Measurements from ENCODE around the gene DDX60. TPM values are rescaled to one million over a fixed set of nuclear protein-coding genes. Genes with fewer than 3 reads are reported as not detected.
"Not testable (repeated sequence)": the region's sequence is repeated elsewhere in the genome, so short reads cannot be mapped to it uniquely, and the experiment has no call there.

DDX60 gene
- total RNA-seq, 1 donor from 2014 or later = 27.6 TPM

DNA sequence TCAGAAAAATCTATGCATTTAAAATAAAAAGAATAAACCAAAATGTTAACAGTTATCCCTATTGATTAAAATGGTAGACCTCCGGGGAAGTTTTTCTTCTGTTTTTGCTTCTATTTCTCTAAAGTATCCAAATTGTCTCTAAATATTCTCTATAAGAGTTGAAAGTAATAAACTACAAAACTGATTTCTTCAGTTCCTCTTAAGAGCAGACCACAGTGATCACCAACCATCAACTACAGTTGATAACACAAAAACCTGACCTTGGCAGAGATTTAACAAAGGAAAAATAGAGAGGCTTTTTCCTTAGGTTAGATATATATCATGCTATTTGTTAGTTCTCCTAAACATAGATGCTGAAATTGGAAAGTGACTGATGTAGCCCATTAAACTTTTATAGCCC is 27.3 kb downstream of the DDX60 start:
- no peak overlapping the region for H3K27ac ChIP-seq
- no peak for TF ChIP-seq CTCF (IDR thresholded peaks at IDR 0.05)
- no peaks in the 10 kb centered on the region for H3K27me3 ChIP-seq
- H3K4me1 ChIP-seq = no peaks in the 10 kb centered on the region
- ATAC-seq (no peak), DNase-seq (no peak)
- no peak overlapping the region for H3K4me3 ChIP-seq
- H3K36me3 ChIP-seq = peaks cover 41% of the 10 kb centered on the region
- intact Hi-C loops (cut with DNase I) = no loop called here
- H3K9me3 ChIP-seq = no peaks in the 10 kb centered on the region

DNA sequence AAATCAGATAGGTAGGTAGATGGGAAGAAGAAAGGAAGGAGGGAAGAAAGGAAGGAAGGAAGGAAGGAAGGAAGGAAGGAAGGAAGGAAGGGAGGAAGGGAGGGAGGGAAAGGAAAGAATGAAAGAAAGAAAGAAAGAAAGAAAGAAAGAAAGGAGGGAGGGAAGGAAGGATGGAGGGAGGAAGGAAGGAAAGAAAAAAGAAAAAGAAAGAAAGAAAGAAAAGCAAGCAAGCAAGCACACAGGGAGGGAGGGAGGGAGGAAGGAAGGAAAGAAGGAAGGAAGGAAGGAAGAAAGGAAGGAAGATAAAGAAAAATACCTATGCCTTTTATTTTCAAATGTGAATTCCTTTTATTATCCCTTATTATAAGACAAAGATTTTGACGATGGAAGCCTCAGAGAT is 32.7 kb downstream of the DDX60 start:
- H3K27me3 ChIP-seq; DNase-seq; H3K27ac ChIP-seq; H3K4me1 ChIP-seq; ATAC-seq; H3K4me3 ChIP-seq; intact Hi-C loops (cut with DNase I); H3K9me3 ChIP-seq: not testable (repeated sequence)
- peaks cover 53% of the 10 kb centered on the region for H3K36me3 ChIP-seq

- no peak for DNase-seq
- Histone ChIP-seq H3K4me3 (no peak overlapping the region), H3K27me3 (no peaks in the 10 kb centered on the region), H3K4me1 (no peaks in the 10 kb centered on the region), H3K27ac (no peak overlapping the region), H3K9me3 (no peaks in the 10 kb centered on the region), H3K36me3 (peaks cover 81% of the 10 kb centered on the region)
- no peak for ATAC-seq
- TF ChIP-seq CTCF (IDR thresholded peaks at IDR 0.05) = no peak
- intact Hi-C loops (cut with DNase I) = no loop called here
These were observed 39.0 kb downstream of the DDX60 start for GRCh38 chr4:168279556-168279955.

DNA sequence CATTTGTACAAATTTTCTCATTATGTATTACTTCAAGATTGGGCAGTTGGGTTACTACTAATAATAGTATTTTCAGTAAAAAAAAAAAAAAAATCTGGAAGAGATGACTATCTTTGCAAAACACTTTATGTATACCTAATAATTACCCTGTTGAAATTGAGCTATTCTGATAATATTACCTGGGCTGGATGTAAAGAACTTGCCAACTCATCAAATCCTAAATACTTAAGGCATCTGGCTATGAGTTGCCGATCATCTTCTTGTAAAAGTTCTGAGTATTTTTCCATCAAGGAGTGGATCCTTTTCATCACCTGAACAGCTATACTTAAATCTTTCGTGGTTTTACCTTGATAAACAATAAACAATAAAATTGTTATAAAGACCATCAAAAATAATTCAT is 42.7 kb downstream of the DDX60 start:
- ATAC-seq (no peak), DNase-seq (no peak)
- no peak overlapping the region for H3K27ac ChIP-seq
- no peak for TF ChIP-seq CTCF (IDR thresholded peaks at IDR 0.05)
- no peaks in the 10 kb centered on the region for H3K4me1 ChIP-seq
- H3K9me3 ChIP-seq = no peaks in the 10 kb centered on the region
- H3K27me3 ChIP-seq = no peaks in the 10 kb centered on the region
- peaks cover 82% of the 10 kb centered on the region for H3K36me3 ChIP-seq
- no peak overlapping the region for H3K4me3 ChIP-seq
- intact Hi-C loops (cut with DNase I) = no loop called here

- intact Hi-C loops (cut with DNase I) = no loop called here
- Histone ChIP-seq H3K4me3 (no peak overlapping the region), H3K4me1 (no peaks in the 10 kb centered on the region), H3K9me3 (no peaks in the 10 kb centered on the region), H3K36me3 (peaks cover 76% of the 10 kb centered on the region), H3K27me3 (no peaks in the 10 kb centered on the region), H3K27ac (no peak overlapping the region)
- no peak for ATAC-seq
- no peak for TF ChIP-seq CTCF (IDR thresholded peaks at IDR 0.05)
- DNase-seq = no peak
These were observed 43.7 kb downstream of the DDX60 start for GRCh38 chr4:168274871-168275270.

DNA sequence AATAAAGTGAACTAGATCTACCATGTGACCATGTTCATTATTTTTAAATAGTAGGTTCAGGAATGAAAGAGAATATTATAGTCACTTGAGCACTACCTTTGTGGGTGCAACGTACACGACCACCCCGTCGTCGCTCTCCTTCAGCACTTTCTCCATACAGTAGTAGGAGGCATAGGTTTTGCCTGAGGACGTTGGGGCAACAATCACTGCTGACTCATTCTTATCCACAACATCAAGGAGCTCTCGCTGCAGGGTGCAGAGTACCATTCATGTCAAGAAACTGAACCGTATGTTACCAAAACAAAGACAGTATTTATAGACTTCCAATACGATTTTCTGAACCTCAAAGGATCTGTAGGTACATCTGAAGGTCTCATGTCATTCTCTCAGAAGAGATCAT is 44.7 kb downstream of the DDX60 start:
- Histone ChIP-seq H3K9me3 (no peaks in the 10 kb centered on the region), H3K4me1 (no peaks in the 10 kb centered on the region), H3K36me3 (peaks cover 74% of the 10 kb centered on the region), H3K4me3 (no peak overlapping the region), H3K27me3 (no peaks in the 10 kb centered on the region), H3K27ac (no peak overlapping the region)
- DNase-seq (no peak), ATAC-seq (no peak)
- intact Hi-C loops (cut with DNase I) = no loop called here
- TF ChIP-seq CTCF (IDR thresholded peaks at IDR 0.05) = no peak
